GM12878 (cell line): ENCODE results near the gene RAD23B. TPM values are rescaled to one million over a fixed set of nuclear protein-coding genes. Genes with fewer than 3 reads are reported as not detected.

Source experiments
- ATAC-seq: fragments of 200-7000 bp; cut with Tn5 transposase; 3 replicates; pipeline ENCODE4 v1.9.1; 2020; ENCODE audit warnings: mild to moderate bottlenecking, moderate library complexity
- BruUV-seq: library from RNA; stranded (reverse); fragments of 400-500 nt; replicated peaks from 2 replicates; lab custom pipeline; 2021; lab: Mats Ljungman, UMichigan
- CTCF ChIA-PET: fragments of 300-600 bp; sonication (Branson Sonifier 250); formaldehyde crosslinking; extraction: SDS; loops from one replicate; lab custom pipeline; 2021; ENCODE audit warnings: inconsistent platforms; lab: Yijun Ruan, JAX
- POLR2A ChIA-PET: fragments of 350-600 bp; formaldehyde crosslinking; extraction: SDS; loops from one replicate; lab custom pipeline; 2021; ENCODE audit warnings: inconsistent platforms; lab: Charles Lee
- RAD21 ChIA-PET: fragments of 300-600 bp; sonication (Branson Sonifier 250); formaldehyde crosslinking; loops from one replicate; lab custom pipeline; 2023; ENCODE audit warnings: antibody characterized with exemption; ENCODE audit not compliant: unreplicated experiment; lab: Charles Lee
- SMC1A ChIA-PET: fragments of 300-600 bp; sonication (Branson Sonifier 250); formaldehyde crosslinking; loops from one replicate; lab custom pipeline; 2023; ENCODE audit not compliant: unreplicated experiment, uncharacterized antibody; lab: Charles Lee
- DNase-seq: peaks from one replicate; pipeline ENCODE4 v3.0.0-alpha.2; 2011; ENCODE audit warnings: low read depth, low spot score
- FAIRE-seq: peaks from 3 replicates; lab custom pipeline; 2011; peaks lifted over from hg19 to GRCh38; lab: Jason Lieb, UNC
- H2AFZ ChIP-seq: 2 replicates; pipeline ENCODE4 v1.6.0; 2011; ENCODE audit warnings: low read depth, low read length, control low read depth; ENCODE audit not compliant: control insufficient read depth
- H3K27ac ChIP-seq: 2 replicates; pipeline ENCODE4 v1.5.1; 2011; ENCODE audit warnings: control low read depth; ENCODE audit not compliant: control insufficient read depth, insufficient read depth
- H3K27me3 ChIP-seq, 2 experiments: replicated peaks in 1 of 2; 2 replicates each; pipeline versions ENCODE4 v1.6.0 to v1.6.1; 2011; ENCODE audit warnings: low read length in 1 of 2; ENCODE audit not compliant: control insufficient read depth in 2 of 2, insufficient read depth in 2 of 2
- H3K36me3 ChIP-seq, 2 experiments: 2 replicates each; pipeline ENCODE4 v1.5.1; 2011; ENCODE audit warnings: low read length in 1 of 2; ENCODE audit not compliant: control insufficient read depth in 2 of 2, insufficient read depth in 2 of 2
- H3K4me1 ChIP-seq: 2 replicates; pipeline ENCODE4 v1.6.1; 2011; ENCODE audit warnings: mild to moderate bottlenecking, low read length, moderate library complexity, mixed read lengths; ENCODE audit not compliant: control insufficient read depth, insufficient read depth
- H3K4me2 ChIP-seq: 2 replicates; pipeline ENCODE4 v1.6.0; 2011; ENCODE audit warnings: control low read depth; ENCODE audit not compliant: control insufficient read depth, insufficient read depth
- H3K4me3 ChIP-seq: fragments of 200-600 bp; sonication (generic); 2 replicates; pipeline ENCODE4 v1.5.1; 2016
- H3K79me2 ChIP-seq: 2 replicates; pipeline ENCODE4 v1.6.0; 2011; ENCODE audit warnings: low read length; ENCODE audit not compliant: control insufficient read depth, insufficient read depth
- H3K9ac ChIP-seq: 2 replicates; pipeline ENCODE4 v1.8.0; 2011; ENCODE audit warnings: low read length, control low read depth, mixed read lengths; ENCODE audit not compliant: control insufficient read depth, insufficient read depth
- H3K9me3 ChIP-seq: replicated peaks from 3 replicates; pipeline ENCODE4 v1.5.1; 2011; ENCODE audit warnings: mild to moderate bottlenecking, low read length; ENCODE audit not compliant: control insufficient read depth, insufficient read depth
- H4K20me1 ChIP-seq: 2 replicates; pipeline ENCODE4 v1.6.0; 2011; ENCODE audit not compliant: control insufficient read depth, insufficient read depth
- FOXK2 ChIP-seq: fragments of 450-650 bp; IDR thresholded peaks from 2 replicates; pipeline ENCODE4 v1.6.1; 2017; ENCODE audit warnings: mild to moderate bottlenecking, moderate library complexity
- FOXM1 ChIP-seq: IDR thresholded peaks from 2 replicates; pipeline ENCODE4 v1.6.1; 2012; ENCODE audit warnings: low read depth, mild to moderate bottlenecking, inconsistent platforms, low read length, moderate library complexity
- NFYB ChIP-seq: IDR thresholded peaks from 2 replicates; pipeline ENCODE4 v1.6.1; 2011; ENCODE audit warnings: low read depth, mild to moderate bottlenecking, low read length, improper control_type of control experiment, moderate library complexity; ENCODE audit not compliant: insufficient read depth
- NR2C1 ChIP-seq: fragments of 450-650 bp; IDR thresholded peaks from 2 replicates; pipeline ENCODE4 v1.6.1; 2017; ENCODE audit warnings: antibody characterized with exemption, mild to moderate bottlenecking, moderate library complexity
- PML ChIP-seq: IDR thresholded peaks from 2 replicates; pipeline ENCODE4 v1.6.1; 2012; ENCODE audit warnings: low read length, inconsistent platforms
- RCOR1 ChIP-seq: conservative IDR thresholded peaks from 2 replicates; pipeline ENCODE4 v1.6.1; 2012; ENCODE audit warnings: low read depth, low read length, improper control_type of control experiment
- SMARCA5 ChIP-seq: fragments of 450-650 bp; IDR thresholded peaks from 2 replicates; pipeline ENCODE4 v1.6.1; 2017; ENCODE audit warnings: mild to moderate bottlenecking
- SREBF1 ChIP-seq: IDR thresholded peaks from 2 replicates; pipeline ENCODE4 v1.6.1; 2012; ENCODE audit warnings: mild to moderate bottlenecking, low read length
- WGBS: methylation state at CpG from one replicate; pipeline ENCODE4 v1.1.6; 2016; ENCODE audit warnings: low lambda C conversion rate; ENCODE audit not compliant: insufficient replicate concordance, insufficient coverage; ENCODE audit errors: missing lambda C conversion rate; 5-methylcytosine and 5-hydroxymethylcytosine counted together
- in situ Hi-C: fragments of 300-500 bp; cut with MboI; formaldehyde crosslinking; loops from 9 replicates; pipeline ENCODE4 v1.14.3; 2018; ENCODE audit warnings: mixed read lengths
- intact Hi-C: fragments of 100-400 bp; cut with micrococcal nuclease; formaldehyde crosslinking; loops from one replicate; pipeline ENCODE4 v1.14.2; 2022; ENCODE audit not compliant: unreplicated experiment
- polyA plus RNA-seq, 11 experiments: library from polyadenylated mRNA; depleted of rRNA in 4 of 11; unstranded in 6 of 11; stranded (reverse) in 5 of 11; fragments of >200 nt; fragmentation: Nextera tagmentation in 4 of 11; fragmentation: Illumina TruSeq in 1 of 11; extraction: Ambion mirVana in 4 of 11; extraction: Trizol in 1 of 11; gene quantifications; 1 replicate in 1 of 11; 2 replicates in 10 of 11; pipeline versions ENCODE4 v1.2.1 to v1.2.3, GENCODE V29; 2011 to 2016; ENCODE audit warnings: inconsistent platforms in 2 of 11, missing spikeins in 2 of 11, low read depth in 1 of 11
- total RNA-seq, 4 experiments: library from RNA; depleted of rRNA in 3 of 4; stranded (reverse); fragments of >200 nt in 3 of 4; fragmentation: Illumina TruSeq in 1 of 4; extraction: Trizol in 1 of 4; gene quantifications; 2 replicates each; pipeline versions ENCODE4 v1.2.1 to v1.2.3, GENCODE V29; 2013 to 2021
- TF ChIP-seq, protein P1 (sequence below): fragments of 450-650 bp; IDR thresholded peaks from 2 replicates; pipeline ENCODE4 v1.6.1; 2017; ENCODE audit warnings: low read depth, mild to moderate bottlenecking, moderate library complexity

Gene RAD23B
- total and polyA plus RNA-seq, 10 of the 15 experiments (the other 5 are each of a cell fraction or from before 2014, with no cell fraction given), result 10.3 to 256 (median 54.6) TPM

DNA sequence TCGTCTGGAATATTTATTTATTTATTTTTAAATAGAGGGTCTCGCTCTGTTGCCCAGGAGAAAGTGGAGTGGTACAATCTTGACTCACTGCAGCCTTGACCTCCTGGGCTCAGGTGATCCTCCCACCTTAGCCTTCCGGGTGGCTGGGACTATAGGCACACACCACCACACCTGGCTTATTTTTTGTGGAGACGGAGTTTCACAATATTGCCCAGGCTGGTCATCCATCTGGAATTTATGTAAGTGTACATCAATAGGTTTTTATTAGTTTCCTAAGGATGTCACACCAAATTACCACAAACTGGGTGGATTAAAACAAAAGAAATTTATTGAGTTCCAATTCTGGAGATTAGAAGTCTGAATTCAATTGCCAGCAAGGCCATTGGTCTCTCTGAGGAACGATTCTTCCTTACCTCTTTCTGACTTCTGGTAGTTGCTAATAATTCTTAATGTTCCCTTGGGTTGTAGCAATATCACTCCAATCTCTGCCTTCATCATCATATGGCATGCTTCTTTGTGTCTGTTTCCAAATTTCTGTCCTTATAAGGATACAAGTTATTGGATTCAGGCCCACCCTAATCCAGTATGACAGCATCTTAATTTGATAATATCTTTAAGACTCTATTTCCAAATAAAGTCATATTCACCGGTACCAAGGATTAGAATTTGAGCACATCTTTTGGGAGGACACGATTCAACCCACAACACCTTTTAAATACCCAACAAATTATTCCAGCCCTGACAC lies 16.3 kb upstream of the RAD23B start:
- 63% methylated on average over 7 of the region's 7 CpGs for WGBS
- DNase-seq (no peak), FAIRE-seq (no peak), ATAC-seq (no peak)
- Histone ChIP-seq H3K9me3 (no peaks in the 10 kb centered on the region; the same call in 2 of the 3 replicates), H3K4me2 (no peak overlapping the region), H3K27me3 (no peaks in the 10 kb centered on the region), H3K9ac (no peak overlapping the region), H2AFZ (no peak overlapping the region), H3K36me3 (no peaks in the 10 kb centered on the region), H3K79me2 (no peaks in the 10 kb centered on the region), H3K4me1 (no peaks in the 10 kb centered on the region; the same call in 1 of the 2 replicates), H4K20me1 (no peaks in the 10 kb centered on the region), H3K4me3 (no peak overlapping the region), H3K27ac (no peak overlapping the region)
- ChIA-PET CTCF (interaction anchor here (0.7 kb wide), 1 partner anchor 36 kb away, joined by 3 read pairs; no protein-coding TSS in a partner anchor), POLR2A (no interaction called here), RAD21 (no interaction called here), SMC1A (no interaction called here)
- no TSS peak for BruUV-seq
- TF ChIP-seq RCOR1 (no peak), SMARCA5 (no peak), NR2C1 (no peak), NFYB (no peak), FOXK2 (no peak), FOXM1 (no peak), SREBF1 (no peak), PML (no peak)
- TF ChIP-seq, protein P1, sequence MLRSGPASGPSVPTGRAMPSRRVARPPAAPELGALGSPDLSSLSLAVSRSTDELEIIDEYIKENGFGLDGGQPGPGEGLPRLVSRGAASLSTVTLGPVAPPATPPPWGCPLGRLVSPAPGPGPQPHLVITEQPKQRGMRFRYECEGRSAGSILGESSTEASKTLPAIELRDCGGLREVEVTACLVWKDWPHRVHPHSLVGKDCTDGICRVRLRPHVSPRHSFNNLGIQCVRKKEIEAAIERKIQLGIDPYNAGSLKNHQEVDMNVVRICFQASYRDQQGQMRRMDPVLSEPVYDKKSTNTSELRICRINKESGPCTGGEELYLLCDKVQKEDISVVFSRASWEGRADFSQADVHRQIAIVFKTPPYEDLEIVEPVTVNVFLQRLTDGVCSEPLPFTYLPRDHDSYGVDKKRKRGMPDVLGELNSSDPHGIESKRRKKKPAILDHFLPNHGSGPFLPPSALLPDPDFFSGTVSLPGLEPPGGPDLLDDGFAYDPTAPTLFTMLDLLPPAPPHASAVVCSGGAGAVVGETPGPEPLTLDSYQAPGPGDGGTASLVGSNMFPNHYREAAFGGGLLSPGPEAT, result no peak
- in situ Hi-C loops, result no loop called here
- intact Hi-C loops, result no loop called here
